ENCODE measurements around the gene STEAP1B.
"Not testable (repeated sequence)": the region's sequence is repeated elsewhere in the genome, so short reads cannot be mapped to it uniquely, and the experiment has no call there.

STEAP1B gene

DNA sequence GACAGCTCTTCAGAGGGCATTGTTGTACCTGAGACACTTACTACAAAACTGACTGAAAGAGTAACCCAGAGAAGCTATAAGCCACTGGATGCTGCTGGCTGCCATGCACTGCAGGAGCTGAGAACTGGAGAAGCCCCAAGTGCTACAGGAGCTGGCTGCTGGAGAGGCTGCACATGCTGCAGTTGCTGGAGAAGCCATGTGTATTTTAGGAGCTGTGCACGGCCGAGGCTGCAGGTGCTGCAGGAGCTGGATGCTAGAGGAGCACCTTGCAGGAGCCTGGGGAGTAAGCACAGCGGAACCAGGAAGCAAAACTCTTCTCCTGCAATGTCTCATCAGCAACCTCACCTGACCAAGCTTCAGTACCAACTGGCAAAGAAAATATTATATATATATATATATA is 45.5 kb downstream of the STEAP1B start:
- no peak for DNase-seq (ENCODE audit: low read depth)

DNA sequence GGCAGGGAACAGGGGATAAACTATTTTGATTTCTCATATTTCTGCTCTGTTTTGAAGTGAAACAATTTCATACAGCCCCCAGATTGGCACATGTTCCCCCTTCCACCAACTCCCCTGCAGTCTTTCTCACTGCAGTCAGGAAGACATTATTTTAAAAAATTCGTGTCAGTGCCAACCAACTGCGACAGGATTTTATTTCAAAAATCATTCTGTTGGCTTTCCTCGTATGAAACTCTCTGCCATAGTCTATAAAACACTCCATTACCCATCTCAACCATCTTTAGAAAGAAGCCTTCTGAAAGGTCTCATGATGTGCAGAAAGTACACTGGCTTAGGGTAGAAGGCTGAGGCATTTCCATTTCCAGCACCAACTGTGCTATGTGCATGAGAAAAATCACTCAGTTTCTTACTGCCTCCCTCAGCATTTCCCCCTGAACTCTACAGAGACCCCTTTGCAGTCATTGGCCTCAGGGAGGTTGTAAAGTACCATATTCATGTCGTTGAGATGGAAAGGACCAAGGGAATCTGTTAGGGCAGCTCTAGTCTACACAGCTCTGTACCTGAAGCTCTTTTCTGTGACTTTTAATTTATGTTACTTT is 46.9 kb downstream of the STEAP1B start:
- DNase-seq (ENCODE audit: low read depth): no peak

DNA sequence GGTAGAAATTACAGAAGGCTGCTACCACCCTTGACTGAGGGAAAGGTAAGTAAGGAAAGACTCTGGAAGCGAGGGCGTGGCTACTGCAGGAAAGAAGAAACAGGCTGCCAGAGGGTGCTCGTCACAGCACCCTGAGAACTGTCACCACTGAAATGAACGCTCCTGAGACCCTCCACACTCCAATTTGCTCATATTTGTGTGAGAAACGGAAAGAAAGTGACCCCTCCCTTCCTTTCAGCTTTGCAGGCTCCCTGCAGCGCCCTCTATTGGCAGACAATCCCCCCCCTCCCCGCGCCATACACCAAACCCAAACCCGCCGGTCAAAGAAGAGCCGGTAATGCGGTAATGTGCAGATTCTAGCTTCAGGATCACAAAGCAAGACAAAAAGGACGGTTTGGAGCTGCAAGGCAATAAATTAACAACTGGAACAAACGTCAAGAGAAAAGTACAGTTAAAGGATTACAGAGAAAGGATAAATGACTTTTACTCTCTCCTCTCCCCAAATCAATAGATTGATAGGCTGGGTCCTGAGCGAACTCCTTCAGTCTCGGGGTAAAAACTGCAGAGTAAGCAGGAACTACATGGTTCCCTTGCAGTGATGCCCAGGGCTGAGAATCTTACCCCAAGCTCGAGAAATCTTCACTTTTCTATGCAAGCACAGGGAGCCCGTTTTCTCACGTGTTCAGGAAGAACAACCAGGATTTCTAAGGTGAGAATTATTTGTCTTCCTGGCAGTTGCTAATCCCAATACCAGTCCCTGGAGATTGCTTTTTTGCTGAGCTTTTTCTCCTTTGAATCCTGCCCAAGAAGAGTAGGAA is 47.6 kb downstream of the STEAP1B start:
- DNase-seq (ENCODE audit: low read depth): peak; percentile 32

DNA sequence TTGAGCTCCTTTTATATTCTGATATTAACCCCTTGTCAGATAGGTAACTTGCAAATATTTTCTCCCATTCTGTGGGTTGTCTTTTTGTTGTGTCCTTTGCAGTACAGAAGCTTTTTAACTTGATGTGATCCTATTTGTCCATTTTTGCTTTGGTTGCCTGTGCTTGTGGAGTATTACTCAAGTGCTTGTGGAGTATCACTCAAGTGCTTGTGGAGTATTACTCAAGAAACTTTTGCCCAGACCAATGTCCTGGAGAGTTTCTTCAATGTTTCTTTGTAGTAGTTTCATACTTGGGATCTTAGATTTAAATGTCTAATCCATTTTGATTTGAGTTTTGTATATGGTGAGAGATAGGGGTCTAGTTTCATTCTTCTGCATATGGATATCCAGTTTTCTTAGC is 50.0 kb downstream of the STEAP1B start:
- DNase-seq (ENCODE audit: low read depth): not testable (repeated sequence)

GRCh38 chr7:22447762-22448161 is 52.2 kb downstream of the STEAP1B start:
- no peak for DNase-seq (ENCODE audit: low read depth)

DNA sequence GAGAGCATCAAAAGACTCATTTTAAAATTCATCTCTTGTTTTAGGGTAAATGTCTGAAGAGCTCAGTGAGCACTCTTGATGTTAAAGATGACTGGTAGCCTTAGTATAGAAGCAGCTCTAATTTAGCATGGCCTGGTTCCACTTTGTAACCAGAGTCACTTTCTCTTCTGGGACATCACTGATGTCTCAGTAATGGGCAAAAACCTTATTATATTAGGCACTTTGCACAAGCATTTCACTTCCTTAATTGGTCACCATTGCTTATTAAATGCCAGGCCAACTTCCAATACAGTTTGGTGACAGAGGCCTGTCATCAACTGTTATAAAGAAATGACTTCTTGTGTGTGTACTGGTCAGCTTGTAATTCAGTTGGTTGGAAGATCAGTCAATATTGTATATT is 53.0 kb downstream of the STEAP1B start:
- no peak for DNase-seq (ENCODE audit: low read depth)

DNA sequence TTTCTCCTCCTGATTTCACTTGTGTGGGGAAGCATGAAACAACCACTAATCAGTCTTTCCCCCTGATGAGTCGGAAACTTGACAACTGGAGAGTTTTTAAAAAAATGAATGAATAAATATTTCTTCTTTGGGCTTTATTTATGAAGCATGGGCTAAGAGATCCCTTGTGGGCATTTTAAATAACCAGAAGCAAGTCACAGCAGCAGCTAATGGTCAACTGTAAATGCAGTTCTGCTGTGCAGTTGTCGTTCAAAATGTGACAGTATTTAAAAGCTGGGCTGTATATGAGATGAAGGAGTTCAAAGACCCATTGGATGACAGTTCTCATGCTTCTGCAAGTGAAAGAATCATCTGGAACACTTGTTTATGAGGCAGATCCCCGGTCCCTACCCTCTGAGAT is 54.1 kb downstream of the STEAP1B start:
- DNase-seq (ENCODE audit: low read depth): no peak

- no peak for DNase-seq (ENCODE audit: low read depth)
Observed at GRCh38 chr7:22445140-22445743, 54.7 kb downstream of the STEAP1B start.

DNA sequence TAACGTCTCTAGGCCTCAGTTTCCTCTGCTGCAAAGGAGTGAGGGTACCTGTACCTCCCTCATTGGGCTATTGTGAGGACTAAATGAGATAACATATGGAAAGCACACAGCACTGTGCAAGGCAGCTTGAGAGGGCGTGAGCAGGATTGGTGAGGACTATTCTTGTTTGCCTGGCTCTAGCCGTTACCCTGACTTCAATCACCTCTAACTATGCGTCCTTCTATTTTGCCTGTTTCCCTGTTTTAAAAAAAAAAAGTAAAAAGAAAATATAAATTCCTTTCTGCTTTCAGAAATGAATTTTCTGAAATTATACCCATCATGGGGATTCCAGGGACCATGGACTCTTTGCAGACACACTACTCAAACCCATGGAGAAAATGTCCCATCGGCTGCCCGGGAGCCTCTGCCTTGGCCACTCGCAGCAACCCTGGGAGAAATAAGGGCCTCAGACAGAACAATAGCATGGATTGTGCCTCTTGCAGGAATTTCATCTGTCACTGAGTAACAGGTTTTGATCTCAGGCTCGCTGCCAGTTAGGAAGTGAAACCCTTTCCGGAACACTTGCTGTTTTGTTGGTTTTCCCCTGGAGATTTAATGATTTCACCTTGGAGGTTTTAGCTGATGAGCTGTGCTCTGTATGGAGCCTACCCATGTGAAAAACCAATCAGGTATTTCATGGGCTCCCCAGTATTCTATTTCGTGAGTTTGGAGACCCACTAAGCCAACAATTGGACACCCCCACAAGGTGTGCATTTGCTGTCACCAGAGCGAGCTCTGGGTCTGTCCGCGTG is 55.6 kb downstream of the STEAP1B start:
- no peak for DNase-seq (ENCODE audit: low read depth)

GRCh38 chr7:22443370-22444180 is 56.4 kb downstream of the STEAP1B start:
- peak; percentile 20 for DNase-seq (ENCODE audit: low read depth)

DNA sequence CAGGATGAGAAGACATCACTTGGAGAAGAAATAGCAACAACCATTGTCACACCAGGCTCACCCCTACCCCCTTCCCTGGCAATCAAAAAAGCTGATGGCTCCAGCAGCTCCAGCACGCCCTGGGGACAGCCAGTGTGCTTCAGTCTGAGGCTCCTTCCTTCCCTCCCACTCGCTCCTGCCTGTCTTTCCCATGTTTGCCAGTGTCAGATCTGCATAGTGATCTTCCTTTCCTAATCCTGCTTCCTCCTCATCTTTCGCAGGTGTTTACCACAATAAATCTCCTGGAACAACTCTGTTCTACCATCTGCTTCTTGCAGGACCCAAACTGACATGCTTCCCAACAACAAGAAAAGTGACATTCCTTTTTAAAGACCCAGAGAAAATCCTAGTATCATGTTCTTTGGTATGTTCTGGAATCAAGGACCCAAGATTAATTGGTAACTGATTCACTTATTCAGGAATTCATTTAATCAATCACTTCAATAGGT is 57.1 kb downstream of the STEAP1B start:
- DNase-seq (ENCODE audit: low read depth): no peak

DNA sequence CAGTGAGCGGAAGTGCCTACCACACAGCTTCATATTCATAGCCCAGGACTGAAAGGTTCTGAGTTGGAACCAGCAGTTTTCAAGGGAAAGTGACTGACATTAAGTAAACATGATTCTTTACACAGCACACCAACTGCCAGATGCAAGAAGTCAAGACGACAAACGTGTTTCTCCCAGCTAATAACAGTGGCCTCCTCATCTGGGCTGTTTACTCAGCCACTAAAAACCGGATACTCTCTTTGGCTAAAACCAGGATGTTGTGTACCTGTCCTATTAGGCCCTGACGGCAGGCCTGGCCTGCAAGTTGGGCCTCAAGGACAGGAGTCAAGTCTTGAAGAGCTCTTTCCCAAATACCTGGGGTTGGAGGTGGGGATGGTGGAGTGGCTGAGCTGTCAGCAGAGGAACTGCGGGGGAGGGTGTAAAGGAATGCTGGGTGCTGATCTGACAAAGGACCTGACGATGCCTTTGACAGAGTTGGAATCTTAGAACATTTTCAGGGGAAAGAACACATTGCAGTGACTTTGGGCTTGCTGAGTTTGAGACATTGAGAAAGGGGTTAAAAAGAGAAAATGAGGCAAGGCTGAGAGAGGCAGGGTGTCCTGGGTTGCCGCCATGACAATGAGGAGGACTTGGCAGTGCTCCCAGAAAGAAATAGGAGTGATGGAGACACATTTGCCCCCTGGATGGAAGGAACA is 57.7 kb downstream of the STEAP1B start:
- DNase-seq (ENCODE audit: low read depth): peak; percentile 6

GRCh38 chr7:22441157-22441556 is 58.8 kb downstream of the STEAP1B start:
- no peak for DNase-seq (ENCODE audit: low read depth)

- DNase-seq (ENCODE audit: low read depth): no peak
Observed at GRCh38 chr7:22438994-22439393, 61.0 kb downstream of the STEAP1B start.

GRCh38 chr7:22436552-22436951 is 63.4 kb downstream of the STEAP1B start:
- DNase-seq (ENCODE audit: low read depth): not testable (repeated sequence)

DNA sequence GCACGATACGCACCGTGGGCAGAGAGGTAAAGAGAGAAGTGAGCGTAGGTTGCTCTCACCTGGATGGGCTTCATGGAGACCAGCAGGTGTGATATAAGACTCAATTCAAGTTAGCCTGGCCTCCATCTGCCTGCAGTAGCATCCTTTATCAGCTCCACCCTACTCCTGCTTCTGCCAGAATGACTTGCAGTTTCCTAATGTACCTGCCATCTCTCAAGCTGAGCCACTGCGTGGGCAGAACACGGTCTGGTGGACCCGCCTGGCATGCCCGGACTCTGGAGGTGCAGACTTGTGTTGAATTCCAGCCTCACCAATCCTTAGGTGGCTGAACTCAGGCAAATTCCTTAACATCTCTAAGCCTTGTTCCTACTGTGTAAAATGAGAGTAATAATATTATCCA is 64.3 kb downstream of the STEAP1B start:
- no peak for DNase-seq (ENCODE audit: low read depth)

DNA sequence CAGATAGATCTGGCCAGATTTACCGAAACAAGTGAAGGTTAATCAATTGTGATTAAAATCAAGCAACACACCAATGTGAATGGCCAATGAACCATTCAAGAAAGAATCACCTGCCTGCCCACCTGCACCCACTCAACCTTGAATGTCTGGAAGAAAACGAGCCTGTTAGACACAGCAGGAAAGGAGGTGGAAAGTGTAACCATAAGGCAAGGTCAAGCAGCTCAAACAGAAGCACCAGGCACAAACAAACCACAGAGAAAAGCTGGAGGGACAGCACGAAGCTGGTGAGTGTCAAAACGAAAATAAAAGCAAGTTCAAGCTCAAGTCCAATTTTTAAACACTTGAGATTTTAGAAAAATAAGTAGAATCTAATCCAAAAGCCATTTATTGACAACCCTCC is 64.9 kb downstream of the STEAP1B start:
- DNase-seq (ENCODE audit: low read depth): no peak

- DNase-seq (ENCODE audit: low read depth): peak; percentile 44
Observed at GRCh38 chr7:22433710-22434460, 66.1 kb downstream of the STEAP1B start.

DNA sequence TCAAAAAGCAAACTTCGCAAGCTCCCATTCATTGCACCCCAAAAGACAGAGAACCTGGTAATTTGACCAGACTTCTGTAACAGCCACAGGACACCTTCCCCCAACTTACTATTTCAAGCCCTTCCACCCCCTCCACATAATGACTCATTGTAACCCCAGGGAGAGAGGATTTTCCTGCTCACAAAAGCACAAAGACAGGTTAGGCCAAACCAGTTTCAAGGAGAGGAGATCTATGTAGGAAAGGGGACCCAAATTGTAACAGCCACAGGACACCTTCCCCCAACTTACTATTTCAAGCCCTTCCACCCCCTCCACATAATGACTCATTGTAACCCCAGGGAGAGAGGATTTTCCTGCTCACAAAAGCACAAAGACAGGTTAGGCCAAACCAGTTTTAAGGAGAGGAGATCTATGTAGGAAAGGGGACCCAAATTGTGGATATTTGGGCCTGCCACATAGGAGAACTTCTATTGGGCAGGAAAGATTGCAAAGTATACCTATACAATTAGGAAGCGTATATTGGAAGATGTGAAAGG is 66.8 kb downstream of the STEAP1B start:
- DNase-seq (ENCODE audit: low read depth): not testable (repeated sequence)

DNA sequence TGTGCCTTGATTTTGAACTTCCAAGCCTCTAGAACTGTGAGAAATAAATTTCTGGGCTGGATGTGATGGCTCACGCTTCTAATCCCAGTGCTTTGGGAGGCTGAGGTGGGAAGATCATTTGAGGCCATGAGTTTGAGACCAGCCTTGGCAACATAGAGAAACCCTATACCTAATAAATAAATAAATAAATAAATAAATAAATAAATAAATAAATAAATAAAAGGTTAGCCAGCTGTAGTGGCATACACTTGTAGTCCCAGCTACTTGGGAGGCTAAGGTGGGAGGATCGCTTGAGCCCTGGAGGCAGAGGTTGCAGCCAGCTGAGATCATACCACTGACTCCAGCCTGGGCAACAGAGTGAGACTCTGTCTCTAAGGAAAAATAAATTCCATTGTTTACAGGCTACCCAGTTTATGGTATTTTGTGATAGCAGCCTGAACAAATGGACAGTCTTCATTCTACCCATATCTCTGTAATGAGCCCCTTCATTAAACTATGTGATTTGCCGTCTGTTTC is 67.7 kb downstream of the STEAP1B start:
- no peak for DNase-seq (ENCODE audit: low read depth)
